ENCODE results near the gene COG7. TPM values are rescaled to one million over a fixed set of nuclear protein-coding genes. Genes with fewer than 3 reads are reported as not detected.

COG7 gene
- total RNA-seq, 1 donor from 2014 or later = 25.9 TPM

DNA sequence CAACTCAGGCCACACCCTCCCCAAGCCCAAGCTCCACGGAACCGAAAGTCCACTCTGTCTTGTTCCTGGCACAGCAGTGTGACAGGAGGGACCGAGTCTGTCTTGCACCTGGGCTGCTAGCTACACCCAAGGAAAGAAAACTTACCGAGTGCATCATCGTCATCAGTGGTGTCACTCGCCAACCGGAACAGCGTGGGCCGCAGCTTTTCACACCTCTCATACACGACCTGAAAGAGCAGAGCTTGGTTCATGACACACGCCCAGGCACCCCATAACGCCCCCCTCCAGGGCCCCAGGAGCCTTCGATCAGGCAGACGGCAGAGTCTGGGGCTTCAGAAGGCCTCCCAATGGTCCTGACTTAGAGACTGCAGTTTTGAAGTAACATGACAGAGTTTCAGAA, 29.8 kb upstream of the COG7 start:
- Histone ChIP-seq H3K27me3 (no peaks in the 10 kb centered on the region), H3K36me3 (peaks cover 92 to 97% of the 10 kb centered on the region in 2 donors), H3K9me3 (no peaks in the 10 kb centered on the region), H3K4me3 (no peak overlapping the region), H3K27ac (no peak overlapping the region), H3K4me1 (no peaks in the 10 kb centered on the region)
- intact Hi-C loops (cut with DNase I) = no loop called here
- TF ChIP-seq, protein P1, sequence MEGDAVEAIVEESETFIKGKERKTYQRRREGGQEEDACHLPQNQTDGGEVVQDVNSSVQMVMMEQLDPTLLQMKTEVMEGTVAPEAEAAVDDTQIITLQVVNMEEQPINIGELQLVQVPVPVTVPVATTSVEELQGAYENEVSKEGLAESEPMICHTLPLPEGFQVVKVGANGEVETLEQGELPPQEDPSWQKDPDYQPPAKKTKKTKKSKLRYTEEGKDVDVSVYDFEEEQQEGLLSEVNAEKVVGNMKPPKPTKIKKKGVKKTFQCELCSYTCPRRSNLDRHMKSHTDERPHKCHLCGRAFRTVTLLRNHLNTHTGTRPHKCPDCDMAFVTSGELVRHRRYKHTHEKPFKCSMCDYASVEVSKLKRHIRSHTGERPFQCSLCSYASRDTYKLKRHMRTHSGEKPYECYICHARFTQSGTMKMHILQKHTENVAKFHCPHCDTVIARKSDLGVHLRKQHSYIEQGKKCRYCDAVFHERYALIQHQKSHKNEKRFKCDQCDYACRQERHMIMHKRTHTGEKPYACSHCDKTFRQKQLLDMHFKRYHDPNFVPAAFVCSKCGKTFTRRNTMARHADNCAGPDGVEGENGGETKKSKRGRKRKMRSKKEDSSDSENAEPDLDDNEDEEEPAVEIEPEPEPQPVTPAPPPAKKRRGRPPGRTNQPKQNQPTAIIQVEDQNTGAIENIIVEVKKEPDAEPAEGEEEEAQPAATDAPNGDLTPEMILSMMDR (IDR thresholded peaks at IDR 0.05) = no peak
- DNase-seq (ENCODE audit: low spot score in 2 of 2) = no peak

DNA sequence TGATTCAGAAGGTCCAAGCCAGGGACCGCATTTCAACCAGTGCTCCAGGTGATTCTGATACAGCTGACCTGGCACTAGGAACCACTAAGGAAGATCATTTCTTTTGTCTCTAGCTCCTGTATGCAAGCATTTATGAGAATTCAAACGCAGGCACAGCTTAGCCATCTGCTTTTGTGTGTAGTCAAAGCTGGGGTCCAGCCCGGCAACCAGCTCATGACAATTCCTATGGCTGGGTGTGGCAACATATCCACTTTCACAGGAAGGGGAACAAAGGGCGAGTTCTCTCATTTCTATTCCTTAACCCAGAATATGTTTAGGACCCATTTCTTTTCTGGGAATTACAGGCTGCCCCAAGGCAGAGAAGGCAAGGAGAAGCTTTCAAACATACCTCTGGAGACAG, 27.3 kb upstream of the COG7 start:
- no peaks in the 10 kb centered on the region for H3K9me3 ChIP-seq
- H3K27ac ChIP-seq = no peak overlapping the region
- no peaks in the 10 kb centered on the region for H3K4me1 ChIP-seq
- intact Hi-C loops (cut with DNase I) = no loop called here
- H3K4me3 ChIP-seq = no peak overlapping the region
- DNase-seq (ENCODE audit: low spot score in 2 of 2) = no peak
- TF ChIP-seq, protein P1 (IDR thresholded peaks at IDR 0.05) = no peak
- H3K36me3 ChIP-seq = peaks cover 91 to 97% of the 10 kb centered on the region in 2 donors
- H3K27me3 ChIP-seq = no peaks in the 10 kb centered on the region

DNA sequence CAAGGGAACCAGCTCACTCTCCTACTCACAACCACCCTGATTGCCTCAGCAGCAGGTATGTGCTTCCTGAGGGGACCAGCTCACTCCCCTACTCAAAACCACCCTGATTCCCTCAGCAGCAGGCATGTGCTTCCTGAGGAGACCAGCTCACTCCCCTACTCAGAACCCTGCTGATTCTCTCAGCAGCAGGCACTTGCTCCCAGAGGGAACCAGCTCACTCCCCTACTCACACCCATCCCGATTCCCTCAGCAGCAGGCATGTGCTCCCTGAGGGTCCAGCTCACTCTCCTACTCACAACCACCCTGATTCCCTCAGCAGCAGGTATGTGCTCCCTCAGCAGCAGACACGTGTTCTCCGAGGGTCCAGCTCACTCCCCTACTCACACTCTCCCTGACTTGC, 26.1 kb upstream of the COG7 start:
- Histone ChIP-seq H3K36me3 (peaks cover 93 to 97% of the 10 kb centered on the region in 2 donors), H3K4me1 (no peaks in the 10 kb centered on the region), H3K4me3 (no peak overlapping the region), H3K27me3 (no peaks in the 10 kb centered on the region), H3K9me3 (no peaks in the 10 kb centered on the region), H3K27ac (no peak overlapping the region)
- no peak for DNase-seq (ENCODE audit: low spot score in 2 of 2)
- TF ChIP-seq, protein P1 (IDR thresholded peaks at IDR 0.05) = no peak
- intact Hi-C loops (cut with DNase I) = no loop called here

DNA sequence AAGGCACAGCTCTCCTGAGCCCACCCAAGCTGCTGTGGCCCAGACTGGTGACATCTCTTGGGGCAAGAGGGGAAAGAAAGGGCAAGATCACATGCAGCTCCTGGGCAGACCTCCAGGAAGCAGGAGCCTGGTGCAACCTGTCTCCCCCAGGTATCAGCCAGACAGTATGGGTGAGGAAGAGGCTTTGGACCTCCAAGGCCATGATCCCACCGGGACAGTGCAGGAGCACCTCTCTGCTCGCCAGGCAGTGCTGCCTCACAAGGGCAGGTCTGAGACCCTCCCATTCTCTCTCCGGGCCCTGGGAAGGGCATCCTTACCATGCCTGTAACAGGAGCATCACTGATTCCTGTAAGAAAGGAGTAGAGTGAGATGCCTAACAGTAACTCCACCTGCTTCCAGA, 25.6 kb upstream of the COG7 start:
- DNase-seq (ENCODE audit: low spot score in 2 of 2) = no peak
- H3K9me3 ChIP-seq = no peaks in the 10 kb centered on the region
- TF ChIP-seq, protein P1 (IDR thresholded peaks at IDR 0.05) = no peak
- H3K4me1 ChIP-seq = no peaks in the 10 kb centered on the region
- peaks cover 95 to 97% of the 10 kb centered on the region in 2 donors for H3K36me3 ChIP-seq
- no peak overlapping the region for H3K4me3 ChIP-seq
- intact Hi-C loops (cut with DNase I) = no loop called here
- H3K27me3 ChIP-seq = no peaks in the 10 kb centered on the region
- no peak overlapping the region for H3K27ac ChIP-seq

DNA sequence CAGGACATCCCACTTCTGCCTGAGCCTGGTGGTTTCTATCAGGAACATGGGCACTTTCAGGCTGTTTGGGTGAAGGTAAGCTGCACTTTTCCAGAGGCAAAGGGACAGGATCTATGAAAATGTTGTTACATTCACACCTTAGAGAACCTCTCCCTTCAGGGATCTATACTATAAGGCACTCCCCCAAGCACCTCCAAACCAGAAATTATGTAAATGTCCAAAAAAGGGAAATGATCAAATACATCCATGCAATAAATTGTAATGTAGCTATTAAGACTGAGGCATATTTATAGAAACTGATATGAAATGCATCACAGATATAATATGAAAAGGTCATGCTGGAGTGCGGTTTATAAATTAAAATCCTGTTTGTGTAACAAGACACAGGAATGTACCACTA, 23.3 kb upstream of the COG7 start:
- Histone ChIP-seq H3K27ac (no peak overlapping the region), H3K4me3 (no peak overlapping the region), H3K9me3 (no peaks in the 10 kb centered on the region), H3K36me3 (peaks cover 83 to 95% of the 10 kb centered on the region in 2 donors), H3K4me1 (no peaks in the 10 kb centered on the region), H3K27me3 (no peaks in the 10 kb centered on the region)
- no peak for DNase-seq (ENCODE audit: low spot score in 2 of 2)
- intact Hi-C loops (cut with DNase I) = no loop called here
- TF ChIP-seq, protein P1 (IDR thresholded peaks at IDR 0.05) = no peak

DNA sequence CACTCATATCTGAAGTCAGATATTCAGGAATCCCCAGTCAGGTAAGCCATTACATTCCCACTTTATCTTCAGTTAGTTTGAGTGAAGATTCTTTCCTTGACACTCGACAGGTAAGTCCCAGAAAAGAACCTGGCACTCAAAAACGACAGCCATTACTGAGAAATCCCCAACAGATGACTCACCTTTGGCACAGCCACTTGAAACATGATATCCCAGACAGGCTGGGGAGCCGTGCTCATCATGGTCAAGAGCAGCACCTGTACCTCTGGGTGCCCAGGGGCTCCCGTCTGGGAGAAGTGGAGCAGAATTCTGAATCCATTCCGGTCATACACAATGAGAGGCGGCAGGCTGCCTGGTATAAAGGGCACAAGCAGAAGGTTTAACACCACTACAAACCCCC, 16.8 kb upstream of the COG7 start:
- intact Hi-C loops (cut with DNase I) = no loop called here
- no peaks in the 10 kb centered on the region for H3K4me1 ChIP-seq
- TF ChIP-seq, protein P1 (IDR thresholded peaks at IDR 0.05) = no peak
- H3K4me3 ChIP-seq = no peak overlapping the region
- H3K36me3 ChIP-seq = peaks cover 74 to 92% of the 10 kb centered on the region in 2 donors
- no peak for DNase-seq (ENCODE audit: low spot score in 2 of 2)
- H3K27me3 ChIP-seq = no peaks in the 10 kb centered on the region
- H3K27ac ChIP-seq = no peak overlapping the region
- no peaks in the 10 kb centered on the region for H3K9me3 ChIP-seq

Data from ascending aorta (tissue), 2 donors.